Left lung (tissue), 10 donors: ENCODE measurements around the gene ASTN2. TPM values are rescaled to one million over a fixed set of nuclear protein-coding genes. Genes with fewer than 3 reads are reported as not detected.

Experiments used
- ATAC-seq: fragments of 200-7000 bp; cut with Tn5 transposase; one replicate; pipeline ENCODE4 v1.9.1; 2020; ENCODE audit warnings: moderate library complexity
- DNase-seq, 4 donors: peaks; one replicate each; pipeline ENCODE4 v3.0.0-alpha.2; 2013 to 2020
- H3K27ac ChIP-seq, 2 donors: fragments of 200-600 bp; sonication (generic) in 1 of 2; one replicate each; pipeline versions ENCODE4 v1.5.0 to v1.8.0; 2020 to 2021
- H3K27me3 ChIP-seq, 2 donors: fragments of 200-600 bp; sonication (generic) in 1 of 2; one replicate each; pipeline versions ENCODE4 v1.5.0 to v1.8.0; 2020 to 2021
- H3K36me3 ChIP-seq, 2 donors: fragments of 200-600 bp; sonication (generic) in 1 of 2; one replicate each; pipeline versions ENCODE4 v1.5.0 to v1.8.0; 2020 to 2021
- H3K4me1 ChIP-seq, 2 donors: fragments of 200-600 bp; one replicate each; pipeline ENCODE4 v1.8.0; 2021
- H3K4me3 ChIP-seq, 2 donors: fragments of 200-600 bp; sonication (generic) in 1 of 2; one replicate each; pipeline versions ENCODE4 v1.5.0 to v1.8.0; 2020 to 2021; ENCODE audit warnings: mild to moderate bottlenecking in 1 of 2
- H3K9me3 ChIP-seq, 2 donors: fragments of 200-600 bp; sonication (generic) in 1 of 2; one replicate each; pipeline versions ENCODE4 v1.5.0 to v1.8.0; 2020 to 2021
- CTCF ChIP-seq, 2 donors: fragments of 200-600 bp; sonication (generic) in 1 of 2; IDR thresholded peaks; one replicate each; pipeline versions ENCODE4 v1.5.0 to v1.8.0; 2021; ENCODE audit warnings: antibody characterized with exemption in 2 of 2
- intact Hi-C, 2 donors: fragments of 100-400 bp; cut with DNase I; formaldehyde crosslinking; loops; one replicate each; pipeline versions ENCODE4 v1.11.2 to v1.14.2; 2022
- polyA plus RNA-seq, 6 donors: library from polyadenylated mRNA; unstranded; fragments of 120-200 nt; gene quantifications; one replicate each; pipeline ENCODE4 v1.2.1, GENCODE V29; 2013; ENCODE audit not compliant: insufficient read length in 6 of 6
- total RNA-seq, 2 donors: library from RNA; stranded (reverse); fragmentation: NEBNext Ultra II Directional; extraction: Animal tissue kit (Norgen Biotek cat#: 25700); gene quantifications; one replicate each; pipeline ENCODE4 v1.2.1, GENCODE V29; 2021
- donor health status: DM: no; HTN: yes; CAD: no.
- donor health status: DM: no; HTN: no; CAD: no.

Gene ASTN2
- total and polyA plus RNA-seq, 8 donors: 3.1 to 5.5 (median 4.5) TPM

GRCh38 chr9:116515541-116515940, 899.3 kb downstream of the ASTN2 start:
- H3K4me1 ChIP-seq: no peaks in the 10 kb centered on the region
- H3K27me3 ChIP-seq: no peaks in the 10 kb centered on the region
- intact Hi-C loops: no loop called here
- H3K27ac ChIP-seq: no peak overlapping the region
- no peaks in the 10 kb centered on the region for H3K36me3 ChIP-seq
- H3K9me3 ChIP-seq: peaks cover 0 to 23% of the 10 kb centered on the region in 2 donors
- DNase-seq: no peak
- ATAC-seq: no peak
- no peak for TF ChIP-seq CTCF (IDR thresholded peaks at IDR 0.05)
- no peak overlapping the region for H3K4me3 ChIP-seq

- Histone ChIP-seq H3K4me3 (no peak overlapping the region), H3K4me1 (no peaks in the 10 kb centered on the region), H3K36me3 (no peaks in the 10 kb centered on the region), H3K27me3 (no peaks in the 10 kb centered on the region), H3K9me3 (no peaks in the 10 kb centered on the region), H3K27ac (no peak overlapping the region)
- ATAC-seq (no peak), DNase-seq (no peak)
- no peak for TF ChIP-seq CTCF (IDR thresholded peaks at IDR 0.05)
- intact Hi-C loops: no loop called here
These were observed 908.2 kb downstream of the ASTN2 start for GRCh38 chr9:116506685-116507084.

- no peaks in the 10 kb centered on the region for H3K27me3 ChIP-seq
- H3K36me3 ChIP-seq: no peaks in the 10 kb centered on the region
- no peak for TF ChIP-seq CTCF (IDR thresholded peaks at IDR 0.05)
- H3K4me1 ChIP-seq: no peaks in the 10 kb centered on the region
- H3K4me3 ChIP-seq: no peak overlapping the region
- DNase-seq (no peak), ATAC-seq (no peak)
- H3K9me3 ChIP-seq: no peaks in the 10 kb centered on the region
- no peak overlapping the region for H3K27ac ChIP-seq
- intact Hi-C loops: no loop called here
These were observed 909.9 kb downstream of the ASTN2 start for GRCh38 chr9:116504893-116505480.

- DNase-seq (no peak), ATAC-seq (no peak)
- Histone ChIP-seq H3K4me3 (no peak overlapping the region), H3K27me3 (no peaks in the 10 kb centered on the region), H3K9me3 (no peaks in the 10 kb centered on the region), H3K36me3 (no peaks in the 10 kb centered on the region), H3K4me1 (no peaks in the 10 kb centered on the region), H3K27ac (no peak overlapping the region)
- TF ChIP-seq CTCF (IDR thresholded peaks at IDR 0.05): no peak
- intact Hi-C loops: no loop called here
These were observed 910.8 kb downstream of the ASTN2 start for GRCh38 chr9:116504081-116504480.

GRCh38 chr9:116502746-116503145, 912.1 kb downstream of the ASTN2 start:
- TF ChIP-seq CTCF (IDR thresholded peaks at IDR 0.05): no peak
- Histone ChIP-seq H3K9me3 (no peaks in the 10 kb centered on the region), H3K36me3 (no peaks in the 10 kb centered on the region), H3K4me1 (no peaks in the 10 kb centered on the region), H3K27me3 (no peaks in the 10 kb centered on the region), H3K4me3 (no peak overlapping the region), H3K27ac (no peak overlapping the region)
- intact Hi-C loops: no loop called here
- no peak for ATAC-seq
- DNase-seq: no peak
